KG1 (cell line): ENCODE data around the gene RAPGEF1.

Source experiments
- DNase-seq: peaks from one replicate; lab custom pipeline; 2025; lab: John Stamatoyannopoulos, UW

RAPGEF1 gene

DNA sequence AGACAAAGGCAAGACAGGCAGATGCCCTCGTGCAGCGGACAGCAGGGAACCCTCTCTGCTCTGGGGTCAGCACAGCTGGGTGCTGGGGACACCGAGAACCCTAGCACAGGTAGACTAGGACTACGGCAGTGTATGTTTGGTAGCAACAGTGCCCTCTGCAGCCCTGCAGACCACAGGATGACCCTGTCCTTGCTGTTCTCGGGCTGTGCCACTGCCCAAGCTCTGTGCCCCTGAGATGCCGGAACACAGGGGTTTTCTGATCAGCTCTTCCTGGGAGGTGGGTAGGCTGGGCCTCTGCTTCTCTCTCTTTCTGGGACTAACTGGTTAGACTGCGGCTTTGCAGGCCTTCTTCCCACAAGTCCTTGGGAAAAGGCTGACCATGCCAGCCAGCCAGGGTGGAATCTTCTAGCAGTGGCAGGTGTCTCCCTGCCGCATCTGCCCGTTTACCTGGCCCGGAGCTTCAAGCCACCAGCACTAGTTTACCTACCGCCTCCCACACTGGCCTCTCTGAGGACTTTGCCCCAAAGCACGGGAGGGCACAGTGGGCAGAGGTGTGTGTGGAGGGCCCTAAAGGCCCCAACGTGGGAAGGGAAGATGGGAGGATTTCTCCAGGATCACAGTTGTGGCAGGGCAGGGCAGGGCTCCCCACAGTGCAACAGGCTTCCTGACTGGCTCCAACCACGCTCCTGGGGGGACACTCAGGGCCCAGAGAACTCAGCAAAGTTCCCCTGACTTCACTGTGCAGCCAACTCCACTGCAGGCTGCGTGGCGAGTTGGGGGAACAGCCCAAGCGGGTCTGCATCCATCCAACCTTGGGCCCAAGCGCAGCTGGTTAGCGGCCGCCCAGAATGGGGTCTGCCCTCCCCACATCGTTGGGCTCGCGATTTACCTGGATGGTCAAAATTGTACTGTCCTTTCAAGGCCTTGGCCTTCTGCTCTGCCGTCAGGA, 210.0 kb downstream of the RAPGEF1 start:
- no peak for DNase-seq

DNA sequence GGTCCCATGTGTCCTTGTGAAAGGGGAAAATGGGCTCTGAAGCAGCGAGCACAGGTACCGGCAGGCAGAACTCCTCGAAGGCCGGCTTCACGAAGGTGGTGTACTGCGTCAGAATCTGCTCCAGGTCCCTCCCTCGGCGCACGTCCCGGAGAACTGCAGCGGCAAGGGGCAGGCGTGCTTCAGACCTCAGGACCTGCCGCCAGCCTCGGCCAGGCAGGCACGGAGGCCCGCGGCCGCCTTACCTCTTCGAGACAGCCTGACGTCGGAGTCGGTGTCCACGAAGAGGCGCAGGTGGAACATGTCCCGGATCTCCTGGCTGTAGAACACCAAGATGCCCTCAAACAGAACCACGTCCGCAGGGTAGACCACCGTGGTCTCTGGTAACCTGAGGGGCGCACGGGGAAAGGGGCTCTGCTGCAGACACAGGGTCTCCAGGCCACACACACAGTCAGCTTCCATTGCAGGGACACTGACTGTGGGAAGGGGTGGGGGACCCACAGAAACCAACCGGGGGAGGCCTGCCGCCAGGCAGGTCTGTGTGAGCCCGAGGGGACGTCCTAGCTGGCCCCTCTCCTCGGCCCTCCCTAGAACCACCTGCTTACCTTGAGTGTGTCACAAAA, 210.9 kb downstream of the RAPGEF1 start:
- DNase-seq = no peak

DNA sequence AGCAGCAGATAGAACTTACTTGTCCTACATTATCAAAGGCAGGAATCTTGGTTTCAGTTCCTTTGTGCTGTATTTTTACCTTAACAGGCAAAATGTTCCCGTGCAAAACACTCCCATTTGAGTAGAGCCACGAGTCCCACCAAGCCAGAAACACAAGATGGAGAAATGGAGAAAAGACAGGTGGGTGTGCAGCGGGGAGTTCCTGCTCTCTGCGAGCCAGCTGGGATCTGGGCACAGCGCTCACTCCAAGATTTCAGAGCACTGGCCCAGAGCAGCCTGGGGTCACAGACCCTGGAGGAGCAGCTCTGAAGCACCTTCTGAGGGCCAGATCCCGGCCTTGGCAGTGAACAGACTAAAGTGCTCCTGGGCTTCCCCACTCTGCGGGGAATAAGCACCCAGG, 211.7 kb downstream of the RAPGEF1 start:
- no peak for DNase-seq
